Gastroesophageal sphincter (tissue), 3 donors: ENCODE data around the gene RAB27B.

Experiments
- CTCF ChIP-seq, 4 experiments: fragments of 200-600 bp in 2 of 4; fragments of 450-650 bp in 2 of 4; sonication (generic) in 1 of 4; IDR thresholded peaks; one replicate each; pipeline ENCODE4 v1.5.1; 2017 to 2019; ENCODE audit warnings: antibody characterized with exemption in 4 of 4, mild to moderate bottlenecking in 2 of 4, moderate library complexity in 2 of 4
- POLR2A ChIP-seq, 2 donors: fragments of 450-650 bp; IDR thresholded peaks; one replicate each; pipeline ENCODE4 v1.6.1; 2017; ENCODE audit warnings: antibody characterized with exemption in 2 of 2, mild to moderate bottlenecking in 2 of 2, moderate library complexity in 1 of 2
- POLR2AphosphoS5 ChIP-seq: sonication (generic); formaldehyde crosslinking; IDR thresholded peaks from one replicate; pipeline ENCODE4 v1.6.1; 2017; ENCODE audit warnings: antibody characterized with exemption

DNA sequence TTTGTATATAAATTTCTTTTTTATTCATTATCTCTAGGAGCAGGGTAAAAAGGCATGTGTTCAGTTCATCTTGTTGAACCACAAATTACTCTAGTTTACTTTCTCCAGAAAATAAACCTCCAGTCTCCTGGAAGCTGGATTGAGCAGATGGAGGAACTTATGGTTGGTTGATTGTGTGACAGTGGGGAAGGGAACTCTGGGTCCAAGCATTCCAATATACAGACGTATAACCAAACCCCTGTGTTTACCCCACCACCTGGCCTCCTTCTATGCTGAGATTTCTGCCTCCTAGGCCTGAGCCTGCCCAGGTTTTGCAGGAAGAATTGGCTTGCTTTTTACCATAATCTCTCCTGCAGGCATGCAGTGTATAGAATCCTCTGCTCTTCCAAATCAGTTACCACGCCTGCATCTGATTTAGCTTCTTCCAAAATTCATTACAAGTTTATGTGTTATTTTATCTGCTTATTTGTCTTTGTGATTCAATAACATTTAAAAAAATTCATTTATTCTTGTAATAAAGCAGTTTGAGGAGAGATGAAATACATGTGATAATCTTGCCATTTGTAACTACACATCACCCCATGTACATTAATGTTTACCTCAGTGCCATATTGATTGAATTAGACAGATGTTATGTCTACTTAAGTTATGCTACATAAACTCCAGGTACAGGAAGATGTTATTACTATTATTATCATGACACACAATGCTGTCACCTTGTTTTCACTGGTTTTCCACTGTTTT is 2.5 kb upstream of the RAB27B start:
- TF ChIP-seq CTCF (IDR thresholded peaks at IDR 0.05) (no peak), POLR2A (IDR thresholded peaks at IDR 0.05) (no peak), POLR2AphosphoS5 (no peak)
